ENCODE measurements around the gene COL27A1. TPM values are rescaled to one million over a fixed set of nuclear protein-coding genes. Genes with fewer than 3 reads are reported as not detected.

The COL27A1 gene
- total RNA-seq, 6 experiments from 2014 or later = 22.2 to 24.1 (median 23.4) TPM

- DNase-seq = no peak
- Mint-ChIP-seq H3K27ac (no peak overlapping the region; the same call in 1 of the 2 replicates), H3K36me3 (ENCODE audit: low read depth) (no peaks in the 10 kb centered on the region), H3K4me3 (no peak overlapping the region), H3K4me1 (ENCODE audit: low read depth) (peaks cover 7% of the 10 kb centered on the region), H3K27me3 (ENCODE audit: insufficient read depth) (peaks cover 5% of the 10 kb centered on the region; the same call in 1 of the 2 replicates), H3K9me3 (no peaks in the 10 kb centered on the region)
- TF ChIP-seq, protein P1, sequence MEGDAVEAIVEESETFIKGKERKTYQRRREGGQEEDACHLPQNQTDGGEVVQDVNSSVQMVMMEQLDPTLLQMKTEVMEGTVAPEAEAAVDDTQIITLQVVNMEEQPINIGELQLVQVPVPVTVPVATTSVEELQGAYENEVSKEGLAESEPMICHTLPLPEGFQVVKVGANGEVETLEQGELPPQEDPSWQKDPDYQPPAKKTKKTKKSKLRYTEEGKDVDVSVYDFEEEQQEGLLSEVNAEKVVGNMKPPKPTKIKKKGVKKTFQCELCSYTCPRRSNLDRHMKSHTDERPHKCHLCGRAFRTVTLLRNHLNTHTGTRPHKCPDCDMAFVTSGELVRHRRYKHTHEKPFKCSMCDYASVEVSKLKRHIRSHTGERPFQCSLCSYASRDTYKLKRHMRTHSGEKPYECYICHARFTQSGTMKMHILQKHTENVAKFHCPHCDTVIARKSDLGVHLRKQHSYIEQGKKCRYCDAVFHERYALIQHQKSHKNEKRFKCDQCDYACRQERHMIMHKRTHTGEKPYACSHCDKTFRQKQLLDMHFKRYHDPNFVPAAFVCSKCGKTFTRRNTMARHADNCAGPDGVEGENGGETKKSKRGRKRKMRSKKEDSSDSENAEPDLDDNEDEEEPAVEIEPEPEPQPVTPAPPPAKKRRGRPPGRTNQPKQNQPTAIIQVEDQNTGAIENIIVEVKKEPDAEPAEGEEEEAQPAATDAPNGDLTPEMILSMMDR (IDR thresholded peaks at IDR 0.05) = no peak
Measured at GRCh38 chr9:114334490-114334889, 179.2 kb downstream of the COL27A1 start.

GRCh38 chr9:114335745-114336144, 180.4 kb downstream of the COL27A1 start:
- H3K36me3 Mint-ChIP-seq (ENCODE audit: low read depth) = 0 out of 2 replicates have a peak, but pooled peaks cover 4% of the 10 kb centered on the region
- no peak overlapping the region for H3K4me3 Mint-ChIP-seq
- no peak overlapping the region for H3K27ac Mint-ChIP-seq
- DNase-seq = no peak
- peaks cover 7% of the 10 kb centered on the region for H3K4me1 Mint-ChIP-seq (ENCODE audit: low read depth)
- no peaks in the 10 kb centered on the region for H3K9me3 Mint-ChIP-seq
- TF ChIP-seq, protein P1 (IDR thresholded peaks at IDR 0.05) = no peak
- H3K27me3 Mint-ChIP-seq (ENCODE audit: insufficient read depth) = peaks cover 2% of the 10 kb centered on the region; the same call in 1 of the 2 replicates

DNA sequence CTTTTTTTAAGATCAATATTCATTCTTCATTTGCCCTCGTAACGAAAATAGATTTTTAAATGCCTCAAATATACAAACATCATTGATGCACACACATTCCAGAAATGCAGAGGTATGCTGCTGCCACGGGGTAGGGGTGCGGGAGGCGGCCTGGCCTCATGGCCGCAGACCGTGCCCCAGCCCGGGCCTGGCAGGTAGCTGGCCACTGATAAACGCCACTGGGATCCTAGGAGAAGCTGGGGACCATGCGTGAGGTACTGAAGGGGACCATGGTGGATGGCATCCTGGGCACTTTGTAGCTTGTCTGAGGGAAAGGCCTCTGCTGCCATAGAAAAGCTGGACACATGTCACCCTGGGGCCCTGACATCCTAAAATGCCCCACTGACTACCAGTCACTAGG, 180.8 kb downstream of the COL27A1 start:
- DNase-seq = no peak
- H3K4me1 Mint-ChIP-seq (ENCODE audit: low read depth) = peaks cover 7% of the 10 kb centered on the region
- TF ChIP-seq, protein P1 (IDR thresholded peaks at IDR 0.05) = no peak
- no peaks in the 10 kb centered on the region for H3K9me3 Mint-ChIP-seq
- H3K27ac Mint-ChIP-seq = no peak overlapping the region
- no peak overlapping the region for H3K4me3 Mint-ChIP-seq
- peaks cover 4% of the 10 kb centered on the region; the same call in 1 of the 2 replicates for H3K36me3 Mint-ChIP-seq (ENCODE audit: low read depth)
- no peaks in the 10 kb centered on the region; the same call in 1 of the 2 replicates for H3K27me3 Mint-ChIP-seq (ENCODE audit: insufficient read depth)

GRCh38 chr9:114336699-114337395, 181.5 kb downstream of the COL27A1 start:
- Mint-ChIP-seq H3K4me1 (ENCODE audit: low read depth) (peaks cover 7% of the 10 kb centered on the region), H3K27me3 (ENCODE audit: insufficient read depth) (no peaks in the 10 kb centered on the region; the same call in none of the 2 replicates), H3K27ac (no peak overlapping the region), H3K36me3 (ENCODE audit: low read depth) (peaks cover 11% of the 10 kb centered on the region; the same call in 1 of the 2 replicates), H3K9me3 (no peaks in the 10 kb centered on the region), H3K4me3 (no peak overlapping the region)
- TF ChIP-seq, protein P1 (IDR thresholded peaks at IDR 0.05) = no peak
- DNase-seq = no peak

DNA sequence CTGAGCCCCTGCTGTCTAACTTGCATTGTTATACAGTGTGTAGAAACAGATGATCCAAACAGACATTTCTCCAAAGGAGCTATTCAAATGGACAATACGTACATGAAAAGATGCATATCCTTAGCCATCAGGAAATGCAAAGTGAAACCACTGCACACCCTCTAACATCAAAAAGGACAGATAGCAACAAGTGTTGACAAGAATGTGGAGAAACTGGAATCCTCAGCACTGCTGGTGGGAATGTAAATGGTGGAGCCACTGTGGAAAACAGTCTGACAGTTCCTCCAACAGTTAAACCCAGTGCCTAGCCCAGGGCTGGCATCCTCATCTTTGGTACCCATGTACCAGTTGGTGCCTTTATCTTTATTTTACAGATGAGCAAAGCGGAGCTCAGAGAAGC, 182.8 kb downstream of the COL27A1 start:
- Mint-ChIP-seq H3K36me3 (ENCODE audit: low read depth) (peaks cover 13% of the 10 kb centered on the region; the same call in 1 of the 2 replicates), H3K27ac (no peak overlapping the region), H3K27me3 (ENCODE audit: insufficient read depth) (no peaks in the 10 kb centered on the region; the same call in 1 of the 2 replicates), H3K9me3 (no peaks in the 10 kb centered on the region), H3K4me3 (no peak overlapping the region), H3K4me1 (ENCODE audit: low read depth) (peaks cover 7% of the 10 kb centered on the region)
- TF ChIP-seq, protein P1 (IDR thresholded peaks at IDR 0.05) = no peak
- DNase-seq = no peak

All from HFFc6 (cell line).